WTC11 (cell line): ENCODE results near the gene RAD9A. TPM values are rescaled to one million over a fixed set of nuclear protein-coding genes. Genes with fewer than 3 reads are reported as not detected.
A peak's percentile ranks its signal among the peaks of the same experiment; 100 is the strongest.

ENCODE experiments used
- ATAC-seq: fragments of 200-7000 bp; cut with Tn5 transposase; 2 replicates; pipeline ENCODE4 v1.10.0; 2021; ENCODE audit warnings: mild to moderate bottlenecking, moderate library complexity
- CTCF ChIA-PET: fragments of 300-600 bp; sonication (Branson Sonifier 250); formaldehyde crosslinking; loops from one replicate; lab custom pipeline; 2021; ENCODE audit warnings: antibody characterized with exemption; lab: Charles Lee
- POLR2A ChIA-PET: fragments of 350-600 bp; sonication (Branson Sonifier 250); formaldehyde crosslinking; loops from one replicate; lab custom pipeline; 2021; ENCODE audit warnings: antibody characterized with exemption; lab: Charles Lee
- DNase-seq: peaks from one replicate; pipeline ENCODE4 v3.0.0; 2021; ENCODE audit warnings: low spot score
- H3K27ac Mint-ChIP-seq: 2 replicates; pipeline ENCODE4 v1.8.0; 2021; ENCODE audit warnings: mixed read lengths
- H3K27me3 Mint-ChIP-seq: 2 replicates; pipeline ENCODE4 v1.8.0; 2021; ENCODE audit warnings: low read depth, mild to moderate bottlenecking, moderate library complexity, mixed read lengths
- H3K36me3 Mint-ChIP-seq: 2 replicates; pipeline ENCODE4 v1.8.0; 2021; ENCODE audit warnings: mixed read lengths
- H3K4me1 Mint-ChIP-seq: 2 replicates; pipeline ENCODE4 v1.8.0; 2022; ENCODE audit warnings: mixed read lengths
- H3K4me3 Mint-ChIP-seq: 2 replicates; pipeline ENCODE4 v1.8.0; 2021; ENCODE audit warnings: mild to moderate bottlenecking, moderate library complexity, mixed read lengths
- H3K9me3 Mint-ChIP-seq: 2 replicates; pipeline ENCODE4 v1.8.0; 2021; ENCODE audit warnings: mixed read lengths
- ATF2 ChIP-seq: sonication (generic); formaldehyde crosslinking; IDR thresholded peaks from 2 replicates; pipeline ENCODE4 v1.8.1; 2022; ENCODE audit warnings: low read depth, missing genetic modification reagents, borderline replicate concordance
- ATF3 ChIP-seq: sonication (generic); formaldehyde crosslinking; conservative IDR thresholded peaks from 2 replicates; pipeline ENCODE4 v1.8.1; 2022; ENCODE audit warnings: mild to moderate bottlenecking, missing genetic modification reagents
- CTCF ChIP-seq: fragments of 200-600 bp; IDR thresholded peaks from 2 replicates; pipeline ENCODE4 v1.8.0; 2022; ENCODE audit warnings: antibody characterized with exemption
- E2F1 ChIP-seq: sonication (generic); formaldehyde crosslinking; IDR thresholded peaks from 2 replicates; pipeline ENCODE4 v1.8.0; 2022; ENCODE audit warnings: mild to moderate bottlenecking, missing genetic modification reagents
- FOXP1 ChIP-seq: sonication (generic); formaldehyde crosslinking; IDR thresholded peaks from 2 replicates; pipeline ENCODE4 v1.8.0; 2022; ENCODE audit warnings: missing genetic modification reagents, mild to moderate bottlenecking, moderate library complexity, borderline replicate concordance
- MAX ChIP-seq: sonication (generic); formaldehyde crosslinking; IDR thresholded peaks from 2 replicates; pipeline ENCODE4 v1.8.0; 2022; ENCODE audit warnings: mild to moderate bottlenecking, missing genetic modification reagents
- MYBL2 ChIP-seq: sonication (generic); formaldehyde crosslinking; IDR thresholded peaks from 2 replicates; pipeline ENCODE4 v1.8.1; 2023; ENCODE audit warnings: mild to moderate bottlenecking, moderate library complexity, missing genetic modification reagents
- RELA ChIP-seq: sonication (generic); formaldehyde crosslinking; IDR thresholded peaks from 2 replicates; pipeline ENCODE4 v1.8.1; 2022; ENCODE audit warnings: missing genetic modification reagents, mild to moderate bottlenecking, borderline replicate concordance
- SMAD3 ChIP-seq: sonication (generic); formaldehyde crosslinking; IDR thresholded peaks from 2 replicates; pipeline ENCODE4 v1.8.0; 2022; ENCODE audit warnings: missing genetic modification reagents, mild to moderate bottlenecking, borderline replicate concordance
- SP1 ChIP-seq: sonication (generic); formaldehyde crosslinking; conservative IDR thresholded peaks from 2 replicates; pipeline ENCODE4 v1.8.1; 2022; ENCODE audit warnings: missing genetic modification reagents
- TEAD4 ChIP-seq: sonication (generic); formaldehyde crosslinking; IDR thresholded peaks from 2 replicates; pipeline ENCODE4 v1.8.0; 2022; ENCODE audit warnings: mild to moderate bottlenecking, missing genetic modification reagents
- ZNF263 ChIP-seq: sonication (generic); formaldehyde crosslinking; IDR thresholded peaks from 2 replicates; pipeline ENCODE4 v1.8.1; 2022; ENCODE audit warnings: low read depth, mild to moderate bottlenecking, moderate library complexity, missing genetic modification reagents
- ZNF281 ChIP-seq: sonication (generic); formaldehyde crosslinking; IDR thresholded peaks from 2 replicates; pipeline ENCODE4 v1.8.0; 2023; ENCODE audit warnings: mild to moderate bottlenecking, missing genetic modification reagents
- ZNF396 ChIP-seq: fragments of 250-450 bp; sonication (Bioruptor Pico); IDR thresholded peaks from 2 replicates; pipeline ENCODE4 v1.8.0; 2021; ENCODE audit warnings: mild to moderate bottlenecking, moderate library complexity, borderline replicate concordance
- ZSCAN18 ChIP-seq: fragments of 250-450 bp; sonication (Bioruptor Pico); IDR thresholded peaks from 2 replicates; pipeline ENCODE4 v2.1.2; 2022; ENCODE audit warnings: mild to moderate bottlenecking, moderate library complexity
- total RNA-seq: library from RNA; stranded (reverse); gene quantifications from 3 replicates; pipeline ENCODE4 v1.2.3, GENCODE V29; 2021

The RAD9A gene
- total RNA-seq, 1 experiment from 2014 or later, result 45.5 TPM

- Mint-ChIP-seq H3K4me3 (no peak overlapping the region), H3K27ac (peak overlapping the region; percentile 90), H3K27me3 (no peaks in the 10 kb centered on the region), H3K9me3 (no peaks in the 10 kb centered on the region), H3K4me1 (peaks cover 16% of the 10 kb centered on the region), H3K36me3 (peaks cover 6% of the 10 kb centered on the region; the same call in 1 of the 2 replicates)
- ChIA-PET POLR2A (interaction anchor here (0.7 to 2.2 kb wide), 5 partner anchors 8 to 54 kb away, joined by 3 to 11 read pairs (median 4); partner anchors contain the start of genes PPP1CA and RPS6KB2), CTCF (interaction anchor here (1.0 to 4.2 kb wide), 6 partner anchors 8 to 54 kb away, joined by 3 to 31 read pairs (median 4); partner anchors contain the start of genes PPP1CA, RAD9A and RPS6KB2)
- ATAC-seq, result peak; percentile 73
- DNase-seq, result peak; percentile 75
- peak; percentile 22; the same call in 1 of the 2 replicates for TF ChIP-seq MYBL2 (CRISPR knock-in tag)
- no peak for TF ChIP-seq ATF3 (CRISPR knock-in tag)
- peak; percentile 64; the same call in 1 of the 2 replicates for TF ChIP-seq ZNF396
- peak; percentile 76; the same call in 1 of the 2 replicates for TF ChIP-seq ZNF263 (CRISPR knock-in tag)
- TF ChIP-seq TEAD4, result no peak
- TF ChIP-seq ZNF281, result peak; percentile 78
- 0 out of 2 replicates have a peak, but pooled peaks have one; percentile 55 for TF ChIP-seq FOXP1 (CRISPR knock-in tag)
- TF ChIP-seq SP1 (CRISPR knock-in tag), result no peak
- TF ChIP-seq CTCF, result no peak
- peak; percentile 67 for TF ChIP-seq MAX (CRISPR knock-in tag)
Measured at GRCh38 chr11:67436459-67437081, 44.8 kb downstream of the RAD9A start.

GRCh38 chr11:67437082-67437808 lies 45.5 kb downstream of the RAD9A start, which contains the start of gene PTPRCAP:
TSS of gene PTPRCAP (minus strand) at chr11:67437682. CDS start at chr11:67437619, 63 bp downstream.
- Mint-ChIP-seq H3K36me3 (0 out of 2 replicates have a peak, but pooled peaks cover under 1% of the 10 kb centered on the region), H3K4me3 (no peak within 1 kb of the TSS), H3K4me1 (peaks cover 16% of the 10 kb centered on the region), H3K27me3 (no peaks in the 10 kb centered on the region), H3K9me3 (no peaks in the 10 kb centered on the region), H3K27ac (peak within 1 kb of the TSS; percentile 90)
- POLR2A ChIA-PET, result interaction anchor here (0.7 to 2.2 kb wide), 6 partner anchors 9 to 47 kb away, joined by 3 to 11 read pairs (median 4); partner anchors contain the start of genes PPP1CA and RPS6KB2
- CTCF ChIA-PET, result interaction anchor here (0.6 to 4.2 kb wide), 6 partner anchors 9 to 48 kb away, joined by 3 to 31 read pairs (median 4); partner anchors contain the start of genes PPP1CA, RAD9A and RPS6KB2
- ATAC-seq, result peak; percentile 11
- DNase-seq, result peak; percentile 57
- TF ChIP-seq E2F1, result no peak
- TF ChIP-seq ATF3 (CRISPR knock-in tag), result no peak
- no peak for TF ChIP-seq MAX (CRISPR knock-in tag)
- TF ChIP-seq SMAD3 (CRISPR knock-in tag), result no peak
- TF ChIP-seq ZSCAN18 (CRISPR knock-in tag), result no peak
- no peak for TF ChIP-seq CTCF
- no peak for TF ChIP-seq RELA (CRISPR knock-in tag)
- TF ChIP-seq ATF2 (CRISPR knock-in tag), result no peak
